SK-N-SH treated with all-trans-retinoic acid at 6 μM for 48 hours (cell line): Measurements from ENCODE around the gene SLC44A5.

Source experiments
- ARNTL ChIP-seq: fragments of 450-650 bp; formaldehyde crosslinking; IDR thresholded peaks from 2 replicates; pipeline ENCODE4 v1.5.0; 2020; ENCODE audit warnings: low read depth, mild to moderate bottlenecking, moderate library complexity, borderline replicate concordance
- RARB ChIP-seq: fragments of 250-450 bp; sonication (Bioruptor Pico); IDR thresholded peaks from 2 replicates; pipeline ENCODE4 v1.8.0; 2021; ENCODE audit warnings: mild to moderate bottlenecking, moderate library complexity
- ZFP3 ChIP-seq: fragments of 250-450 bp; sonication (Bioruptor Pico); IDR thresholded peaks from 2 replicates; pipeline ENCODE4 v1.5.0; 2020; ENCODE audit warnings: mild to moderate bottlenecking, moderate library complexity

GRCh38 chr1:75613916-75614315 is 3.0 kb upstream of the SLC44A5 start:
- TF ChIP-seq ZFP3 (CRISPR knock-in tag) (no peak), RARB (CRISPR knock-in tag) (no peak), ARNTL (CRISPR knock-in tag) (no peak)
